Measurements from ENCODE around the gene CIDEC. TPM values are rescaled to one million over a fixed set of nuclear protein-coding genes. Genes with fewer than 3 reads are reported as not detected.

Gene CIDEC
- total RNA-seq, 1 donor from 2014 or later = not detected

DNA sequence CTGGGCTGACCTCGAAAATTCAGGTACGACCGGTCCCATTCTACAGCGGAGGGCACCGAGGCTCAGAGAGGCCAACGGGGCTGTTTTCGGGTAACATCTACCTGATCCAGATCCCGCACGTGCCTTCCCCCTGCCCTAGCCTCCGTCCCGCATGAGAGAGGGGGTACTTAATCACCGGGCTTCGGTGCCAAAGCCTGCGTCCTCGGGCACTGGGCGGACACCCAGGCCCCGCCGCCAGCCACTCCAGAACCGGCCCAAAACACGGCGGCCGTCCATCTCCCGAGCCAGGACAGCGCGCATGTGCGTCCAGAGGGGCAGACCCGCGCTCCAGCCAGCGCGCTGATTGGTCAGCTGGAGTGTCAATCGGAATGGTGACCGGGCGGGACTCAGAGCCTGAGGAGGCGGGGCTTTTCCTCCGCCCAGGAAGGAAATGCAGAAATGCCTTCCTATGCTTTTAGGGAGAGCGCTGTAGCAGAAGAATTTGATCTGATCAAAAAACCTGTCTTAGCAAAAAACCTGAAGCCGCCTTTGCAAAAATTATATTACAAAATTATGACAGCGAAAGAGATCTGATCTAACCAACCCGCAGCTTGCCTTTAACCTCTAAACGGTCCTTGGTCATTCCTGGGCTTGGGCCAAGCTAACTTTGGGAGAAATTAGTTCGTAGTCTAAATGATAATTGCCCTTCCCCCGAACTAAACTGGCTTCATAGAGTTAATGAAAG is 36.2 kb downstream of the CIDEC start, which contains the start of gene RPUSD3:
RPUSD3 (minus strand) TSS at position 294 of the 724 bp plus-strand sequence; CDS start at position 276, 18 bp downstream.
- DNase-seq = peak; percentile 99

DNA sequence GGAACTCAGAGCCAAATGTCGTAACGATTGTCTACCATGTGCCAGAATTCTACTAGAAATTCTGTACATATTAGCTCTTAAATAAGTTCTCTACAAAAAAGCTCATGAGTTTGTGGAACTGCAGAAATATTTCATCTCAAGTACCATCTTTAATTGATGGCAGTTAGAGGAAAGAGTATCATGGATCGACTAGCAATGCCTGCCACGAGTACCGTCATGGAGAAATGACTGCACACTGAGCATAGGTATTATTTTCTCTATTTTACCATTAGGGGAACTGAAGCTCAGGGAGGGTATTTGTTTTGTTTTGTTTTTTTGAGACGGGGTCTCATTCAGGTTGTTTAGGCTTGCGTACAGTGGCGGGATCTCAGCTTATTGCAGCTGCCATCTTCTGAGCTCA is 39.0 kb downstream of the CIDEC start:
- no peak for DNase-seq

DNA sequence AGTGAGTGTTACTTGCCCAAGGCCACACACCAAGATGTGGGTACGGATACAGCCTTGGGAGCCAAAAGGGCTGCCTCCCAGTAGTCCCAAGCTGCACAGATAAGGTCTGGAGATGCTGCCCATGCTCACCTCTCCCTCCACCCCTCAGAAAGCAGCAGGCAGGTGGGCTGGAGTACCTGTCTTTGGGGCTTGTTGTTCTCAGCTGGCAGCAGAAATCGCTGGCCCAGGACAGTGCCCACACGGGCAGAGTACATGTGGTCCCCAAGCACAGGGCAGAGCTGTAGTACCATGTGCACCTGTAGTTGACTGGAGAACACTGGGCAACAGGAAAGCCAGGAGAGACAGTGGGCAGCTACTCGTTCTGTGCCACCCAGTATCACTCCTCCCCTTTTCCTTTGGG is 41.2 kb downstream of the CIDEC start:
- DNase-seq = no peak

DNA sequence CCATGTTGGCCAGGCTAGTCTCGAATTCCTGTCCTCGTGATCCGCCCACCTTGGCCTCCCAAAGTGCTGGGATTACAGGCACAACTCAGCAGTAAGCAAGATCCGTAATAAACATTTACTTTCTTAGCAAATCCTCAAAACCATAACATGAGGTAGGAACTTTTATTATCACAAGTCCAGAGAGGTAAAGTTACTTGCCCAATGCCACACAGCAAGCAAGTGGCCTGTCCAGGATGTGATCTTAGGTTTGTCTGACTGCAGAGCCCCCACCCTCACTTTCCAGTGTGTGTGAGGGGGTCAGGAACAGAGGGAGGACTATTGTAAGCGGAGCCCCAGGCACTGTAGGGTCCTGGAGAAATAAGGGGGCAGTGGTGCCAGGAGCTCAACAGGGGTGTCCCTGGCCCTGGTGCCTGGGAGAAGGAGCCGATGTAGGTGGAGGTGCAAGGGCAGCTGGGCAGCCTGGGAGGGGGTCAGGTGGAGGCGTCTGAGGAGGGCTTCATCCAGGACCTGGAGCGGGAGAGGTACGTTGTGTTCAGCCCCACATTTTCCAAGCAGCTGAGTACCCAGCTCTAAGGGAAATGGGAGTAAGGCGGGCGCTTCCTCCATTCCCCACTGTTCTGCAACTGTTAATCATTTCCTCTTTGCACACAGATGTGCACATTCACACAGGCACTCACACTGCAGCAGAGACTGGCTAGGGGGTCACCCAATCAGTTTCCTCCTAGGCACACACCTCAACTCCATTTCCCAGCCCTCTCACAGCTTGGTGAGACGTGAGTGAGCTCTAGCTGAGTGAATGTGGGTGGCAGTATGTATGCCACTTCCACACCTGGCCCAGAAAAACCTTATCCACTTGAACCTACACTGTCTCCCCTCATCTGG is 42.1 kb downstream of the CIDEC start:
- no peak for DNase-seq

DNA sequence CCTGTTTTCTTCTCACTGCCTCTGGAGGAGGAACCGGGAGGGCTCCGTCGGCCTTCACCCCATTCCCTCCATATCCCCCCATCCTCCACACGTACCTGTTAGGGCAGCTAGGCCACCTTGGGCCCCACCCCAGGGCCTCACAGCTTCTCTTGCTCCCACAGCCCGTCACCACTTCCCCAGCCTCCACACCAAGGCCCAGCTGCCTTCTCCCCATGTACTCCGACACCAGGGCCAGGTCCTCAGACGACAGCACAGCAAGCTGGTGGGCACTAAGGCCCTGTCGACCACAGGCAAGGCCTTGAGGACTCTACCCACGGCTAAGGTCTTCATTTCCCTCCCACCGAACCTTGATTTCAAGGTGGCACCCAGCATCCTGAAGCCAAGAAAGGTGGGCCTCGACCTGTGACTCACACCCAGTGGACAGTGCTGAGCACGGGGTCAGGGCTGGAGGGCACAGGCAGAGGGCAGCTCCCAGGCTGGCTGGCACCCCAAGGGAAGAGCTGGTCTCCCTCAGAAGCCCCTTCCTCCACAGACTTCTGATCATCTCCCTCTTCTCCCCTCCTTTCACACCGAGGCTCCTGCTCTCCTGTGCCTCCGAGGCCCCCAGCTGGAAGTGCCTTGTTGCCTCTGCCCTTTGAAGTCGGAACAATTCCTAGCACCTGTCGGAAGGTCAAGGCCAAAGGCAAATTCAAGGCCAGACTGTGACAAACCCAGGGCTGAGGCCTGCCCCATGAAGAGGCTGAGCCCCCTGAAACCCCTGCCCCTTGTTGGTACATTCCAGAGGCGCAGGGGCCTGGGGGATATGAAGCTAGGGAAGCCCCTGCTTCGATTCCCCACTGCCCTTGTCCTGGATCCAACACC is 45.3 kb downstream of the CIDEC start:
- no peak for DNase-seq

GRCh38 chr3:9833078-9833477 is 47.0 kb downstream of the CIDEC start:
- DNase-seq = no peak

DNA sequence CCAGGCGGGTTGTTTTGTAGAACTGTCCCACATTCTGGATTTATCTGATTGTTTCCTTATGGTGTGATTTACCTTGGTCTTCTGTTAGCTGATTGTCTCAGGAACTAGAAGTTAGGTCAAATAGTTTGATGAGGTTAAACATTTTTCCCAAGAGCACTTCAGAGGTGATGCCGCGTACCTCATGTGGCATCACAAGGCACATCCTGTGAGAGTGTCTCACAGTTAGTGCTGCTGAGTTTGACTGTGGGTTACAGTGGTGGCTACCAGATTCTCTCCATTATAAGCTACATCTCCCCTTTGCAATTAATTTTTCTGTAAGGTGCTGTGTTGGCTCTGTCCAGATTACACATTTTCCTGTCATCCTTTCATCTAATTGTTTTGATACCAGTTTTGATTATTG is 48.8 kb downstream of the CIDEC start:
- DNase-seq = no peak

DNA sequence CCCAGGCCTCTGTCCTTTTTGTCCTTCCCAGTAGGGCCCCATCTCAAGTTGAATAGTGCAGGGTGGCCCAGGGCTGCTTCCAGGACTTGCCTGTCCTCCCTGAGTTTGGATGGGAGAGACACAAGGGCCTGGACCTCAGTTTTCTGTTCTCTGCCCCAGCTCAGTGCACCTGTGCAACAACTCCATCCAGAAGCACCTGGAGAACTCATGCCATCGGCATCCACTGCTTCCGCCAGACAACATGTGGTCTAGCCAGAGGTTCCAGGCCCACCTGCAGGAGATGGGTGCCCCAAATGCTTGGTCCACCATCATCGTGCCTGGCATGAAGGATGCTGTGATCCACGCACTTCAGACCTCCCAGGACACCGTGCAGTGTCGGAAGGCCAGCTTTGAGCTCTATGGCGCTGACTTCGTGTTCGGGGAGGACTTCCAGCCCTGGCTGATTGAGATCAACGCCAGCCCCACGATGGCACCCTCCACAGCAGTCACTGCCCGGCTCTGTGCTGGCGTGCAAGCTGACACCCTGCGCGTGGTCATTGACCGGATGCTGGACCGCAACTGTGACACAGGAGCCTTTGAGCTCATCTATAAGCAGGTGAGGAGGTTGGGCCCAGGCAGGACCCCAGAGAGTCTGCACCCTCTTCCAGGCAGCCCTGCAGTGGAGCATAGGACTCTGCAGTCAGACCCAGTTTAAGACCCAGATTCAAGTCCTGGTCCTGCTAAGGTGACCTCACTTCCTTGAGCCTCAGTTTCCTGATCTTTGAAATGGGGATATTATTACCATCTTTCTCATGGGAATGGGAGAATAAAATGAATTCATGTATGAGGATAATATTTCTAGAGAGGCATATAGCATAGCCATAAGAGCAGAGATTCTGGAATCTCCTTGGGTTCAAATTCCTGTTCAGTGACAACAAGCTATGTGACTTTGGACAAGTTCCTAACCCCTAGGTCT is 51.0 kb downstream of the CIDEC start:
- no peak for DNase-seq

- DNase-seq = peak; percentile 37
Observed at GRCh38 chr3:9826815-9827573, 53.1 kb downstream of the CIDEC start.

GRCh38 chr3:9825451-9826040 is 54.5 kb downstream of the CIDEC start:
- DNase-seq = no peak

- DNase-seq = no peak
Observed at GRCh38 chr3:9820946-9821345, 59.1 kb downstream of the CIDEC start.

GRCh38 chr3:9820543-9820942 is 59.5 kb downstream of the CIDEC start:
- no peak for DNase-seq

GRCh38 chr3:9818666-9819335 is 61.3 kb downstream of the CIDEC start:
- DNase-seq = no peak

GRCh38 chr3:9817436-9817835 is 62.6 kb downstream of the CIDEC start:
- DNase-seq = no peak

Small RNAs within 50 kb of the gene (small RNA-seq; reads per million reads assigned to genes)
- gene RNU6-882P (ENCODE audit: low replicate concordance) = not detected

Other genes starting within 250 kb of the CIDEC start
- gene MTMR14, start 230.7 kb downstream of the CIDEC start, total RNA-seq = 26.2 TPM
- gene CPNE9, start 176.4 kb downstream of the CIDEC start, total RNA-seq = not detected
- gene BRPF1, start 148.5 kb downstream of the CIDEC start, total RNA-seq = 15.0 TPM
- 16.5 TPM for gene OGG1, start 130.3 kb downstream of the CIDEC start, total RNA-seq
- gene CAMK1, start 110.3 kb downstream of the CIDEC start, total RNA-seq = 25.4 TPM
- gene TADA3, start 87.8 kb downstream of the CIDEC start, total RNA-seq = 40.8 TPM
- 77.6 TPM for gene ARPC4, start 87.2 kb downstream of the CIDEC start, total RNA-seq
- gene TTLL3, start 70.0 kb downstream of the CIDEC start, total RNA-seq = 39.2 TPM
- gene RPUSD3, start 36.2 kb downstream of the CIDEC start, total RNA-seq = 23.5 TPM
- gene JAGN1, start 10.4 kb upstream of the CIDEC start, total RNA-seq = 24.0 TPM
- gene IL17RE, start 22.6 kb upstream of the CIDEC start, total RNA-seq = 4.8 TPM
- 24.4 TPM for gene IL17RC, start 36.8 kb upstream of the CIDEC start, total RNA-seq
- gene CRELD1, start 53.6 kb upstream of the CIDEC start, total RNA-seq = 33.2 TPM
- gene PRRT3, start 72.2 kb upstream of the CIDEC start, total RNA-seq = 1.4 TPM
- gene EMC3, start 106.6 kb upstream of the CIDEC start, total RNA-seq = 28.5 TPM
- gene FANCD2, start 146.2 kb upstream of the CIDEC start, total RNA-seq = 12.7 TPM
- gene FANCD2OS, start 228.0 kb upstream of the CIDEC start, total RNA-seq = not detected
- 107 TPM for gene BRK1, start 235.4 kb upstream of the CIDEC start, total RNA-seq

All from tongue (tissue), 3 donors.